ENCODE measurements around the gene SYMPK. TPM values are rescaled to one million over a fixed set of nuclear protein-coding genes. Genes with fewer than 3 reads are reported as not detected.
A peak's percentile ranks its signal among the peaks of the same experiment; 100 is the strongest.

The SYMPK gene
- total RNA-seq, 2 donors from 2014 or later = 55.7 to 101 TPM

DNA sequence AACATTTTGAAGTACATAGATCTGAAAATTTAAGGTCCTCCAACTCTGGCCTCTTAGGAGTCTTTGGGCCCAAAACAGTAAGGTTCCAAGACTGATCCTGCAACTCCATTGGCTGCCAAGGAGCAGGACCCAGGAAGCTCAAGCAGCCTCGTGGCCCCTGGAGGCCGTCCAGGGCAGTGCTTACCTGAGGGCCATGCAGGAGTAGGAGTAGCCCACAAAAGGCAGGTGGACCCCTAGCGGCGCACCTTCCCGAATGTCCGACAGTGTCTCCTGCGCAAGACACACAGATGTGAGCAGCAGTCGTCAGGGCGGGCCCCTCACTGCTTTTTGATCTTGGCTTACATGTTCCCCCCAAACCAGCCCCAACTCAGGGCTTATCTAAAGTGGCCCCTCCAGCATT, 88.2 kb downstream of the SYMPK start:
- H3K4me1 ChIP-seq = no peaks in the 10 kb centered on the region
- no peaks in the 10 kb centered on the region for H3K9me3 ChIP-seq
- no peaks in the 10 kb centered on the region for H3K36me3 ChIP-seq
- H3K9ac ChIP-seq (ENCODE audit: low read depth in 2 of 2, low read length in 2 of 2) = peak overlapping the region in 1 of 2 donors; percentile 26
- DNase-seq = peak; percentile 32
- TF ChIP-seq, protein P1, sequence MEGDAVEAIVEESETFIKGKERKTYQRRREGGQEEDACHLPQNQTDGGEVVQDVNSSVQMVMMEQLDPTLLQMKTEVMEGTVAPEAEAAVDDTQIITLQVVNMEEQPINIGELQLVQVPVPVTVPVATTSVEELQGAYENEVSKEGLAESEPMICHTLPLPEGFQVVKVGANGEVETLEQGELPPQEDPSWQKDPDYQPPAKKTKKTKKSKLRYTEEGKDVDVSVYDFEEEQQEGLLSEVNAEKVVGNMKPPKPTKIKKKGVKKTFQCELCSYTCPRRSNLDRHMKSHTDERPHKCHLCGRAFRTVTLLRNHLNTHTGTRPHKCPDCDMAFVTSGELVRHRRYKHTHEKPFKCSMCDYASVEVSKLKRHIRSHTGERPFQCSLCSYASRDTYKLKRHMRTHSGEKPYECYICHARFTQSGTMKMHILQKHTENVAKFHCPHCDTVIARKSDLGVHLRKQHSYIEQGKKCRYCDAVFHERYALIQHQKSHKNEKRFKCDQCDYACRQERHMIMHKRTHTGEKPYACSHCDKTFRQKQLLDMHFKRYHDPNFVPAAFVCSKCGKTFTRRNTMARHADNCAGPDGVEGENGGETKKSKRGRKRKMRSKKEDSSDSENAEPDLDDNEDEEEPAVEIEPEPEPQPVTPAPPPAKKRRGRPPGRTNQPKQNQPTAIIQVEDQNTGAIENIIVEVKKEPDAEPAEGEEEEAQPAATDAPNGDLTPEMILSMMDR (IDR thresholded peaks at IDR 0.05) = peak; percentile 17
- H3K4me3 ChIP-seq = no peak overlapping the region
- intact Hi-C loops (cut with DNase I) = no loop called here
- no peaks in the 10 kb centered on the region for H3K27me3 ChIP-seq
- no peak overlapping the region for H3K27ac ChIP-seq

DNA sequence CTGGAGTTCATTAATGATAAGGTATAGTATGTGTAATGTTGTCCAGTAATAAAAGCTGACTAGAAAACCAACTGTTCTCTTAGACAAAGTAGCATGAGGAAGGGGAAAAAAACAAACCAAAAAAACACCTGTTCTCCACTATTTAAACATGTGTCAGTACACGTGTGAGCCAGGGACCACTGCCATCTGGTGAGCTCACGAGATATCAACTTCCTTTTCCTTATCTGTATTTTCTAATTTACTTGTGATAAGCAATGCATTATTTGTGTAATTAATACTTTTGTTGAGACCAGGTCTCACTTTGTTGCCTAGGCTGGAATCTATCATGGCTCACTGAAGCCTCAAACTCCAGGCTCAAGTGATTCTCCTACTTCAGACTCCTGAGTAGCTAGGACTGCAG, 89.6 kb downstream of the SYMPK start:
- H3K27me3 ChIP-seq = no peaks in the 10 kb centered on the region
- H3K9me3 ChIP-seq = no peaks in the 10 kb centered on the region
- no peaks in the 10 kb centered on the region for H3K36me3 ChIP-seq
- no peak for DNase-seq
- intact Hi-C loops (cut with DNase I) = no loop called here
- H3K9ac ChIP-seq (ENCODE audit: low read depth in 2 of 2, low read length in 2 of 2) = no peak overlapping the region
- H3K4me3 ChIP-seq = no peak overlapping the region
- H3K27ac ChIP-seq = no peak overlapping the region
- TF ChIP-seq, protein P1 (IDR thresholded peaks at IDR 0.05) = no peak
- no peaks in the 10 kb centered on the region for H3K4me1 ChIP-seq

DNA sequence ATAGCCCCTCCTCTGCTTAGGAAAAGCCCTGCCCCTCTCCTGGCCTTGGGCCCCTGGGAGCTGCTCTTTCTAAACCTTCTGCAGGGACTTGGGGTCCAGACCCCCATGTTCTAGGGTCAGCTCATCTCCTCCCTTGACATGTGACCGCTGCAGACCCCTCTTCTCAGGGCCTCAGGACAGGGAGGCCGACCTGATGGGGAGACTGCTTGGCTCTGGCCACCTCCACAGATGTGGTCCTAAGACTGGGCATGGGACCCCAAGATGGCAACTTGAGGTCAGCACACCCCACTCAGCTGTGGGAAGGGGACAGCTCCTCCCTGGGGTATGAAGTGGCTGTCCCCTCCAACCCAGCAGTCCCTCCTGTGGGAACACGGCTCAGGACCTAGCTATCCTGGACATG, 90.0 kb downstream of the SYMPK start:
- Histone ChIP-seq H3K27me3 (no peaks in the 10 kb centered on the region), H3K9me3 (no peaks in the 10 kb centered on the region), H3K4me3 (no peak overlapping the region), H3K27ac (no peak overlapping the region), H3K4me1 (no peaks in the 10 kb centered on the region), H3K9ac (ENCODE audit: low read depth in 2 of 2, low read length in 2 of 2) (peak overlapping the region in 1 of 2 donors; percentile 75), H3K36me3 (no peaks in the 10 kb centered on the region)
- no peak for DNase-seq
- intact Hi-C loops (cut with DNase I) = no loop called here
- TF ChIP-seq, protein P1 (IDR thresholded peaks at IDR 0.05) = no peak

DNA sequence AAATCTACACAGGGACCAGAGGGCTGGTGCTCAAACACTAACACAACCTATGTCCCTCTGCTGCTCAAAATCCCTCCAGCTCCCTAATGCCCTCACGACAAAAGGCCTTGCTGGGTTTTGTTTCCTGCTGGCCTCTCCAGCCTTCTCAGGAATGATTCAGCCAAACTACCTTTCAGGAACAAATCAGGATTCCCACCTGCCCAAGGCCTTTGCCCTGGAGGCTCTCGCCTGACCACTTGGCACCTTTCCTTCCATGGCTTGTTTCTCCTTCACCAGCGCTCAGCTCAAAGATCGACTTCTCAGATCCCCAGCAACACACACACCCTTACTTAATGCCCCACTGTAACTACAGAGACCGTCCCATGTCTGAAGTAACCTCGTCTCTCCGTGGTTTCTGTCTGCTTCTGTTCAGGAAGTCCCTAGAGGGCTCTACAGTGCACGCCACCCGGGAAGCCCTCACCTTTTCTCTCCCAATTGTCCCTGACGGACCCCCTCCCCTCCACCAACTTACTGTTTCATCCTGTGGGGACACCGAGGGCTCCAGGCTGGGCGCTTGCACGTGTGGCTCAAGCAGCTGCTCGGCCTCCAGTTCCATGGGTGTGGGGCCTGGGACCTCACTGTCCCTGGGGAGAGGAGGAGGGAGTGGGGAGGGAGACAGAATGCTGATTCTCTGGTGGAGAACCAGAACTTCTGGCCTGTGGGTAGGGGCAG, 90.7 kb downstream of the SYMPK start:
- TF ChIP-seq, protein P1 (IDR thresholded peaks at IDR 0.05) = no peak
- Histone ChIP-seq H3K9me3 (no peaks in the 10 kb centered on the region), H3K4me3 (no peak overlapping the region), H3K4me1 (no peaks in the 10 kb centered on the region), H3K9ac (ENCODE audit: low read depth in 2 of 2, low read length in 2 of 2) (peak overlapping the region; percentile 60 to 75), H3K36me3 (no peaks in the 10 kb centered on the region), H3K27me3 (no peaks in the 10 kb centered on the region), H3K27ac (no peak overlapping the region)
- intact Hi-C loops (cut with DNase I) = no loop called here
- peak; percentile 25 for DNase-seq

DNA sequence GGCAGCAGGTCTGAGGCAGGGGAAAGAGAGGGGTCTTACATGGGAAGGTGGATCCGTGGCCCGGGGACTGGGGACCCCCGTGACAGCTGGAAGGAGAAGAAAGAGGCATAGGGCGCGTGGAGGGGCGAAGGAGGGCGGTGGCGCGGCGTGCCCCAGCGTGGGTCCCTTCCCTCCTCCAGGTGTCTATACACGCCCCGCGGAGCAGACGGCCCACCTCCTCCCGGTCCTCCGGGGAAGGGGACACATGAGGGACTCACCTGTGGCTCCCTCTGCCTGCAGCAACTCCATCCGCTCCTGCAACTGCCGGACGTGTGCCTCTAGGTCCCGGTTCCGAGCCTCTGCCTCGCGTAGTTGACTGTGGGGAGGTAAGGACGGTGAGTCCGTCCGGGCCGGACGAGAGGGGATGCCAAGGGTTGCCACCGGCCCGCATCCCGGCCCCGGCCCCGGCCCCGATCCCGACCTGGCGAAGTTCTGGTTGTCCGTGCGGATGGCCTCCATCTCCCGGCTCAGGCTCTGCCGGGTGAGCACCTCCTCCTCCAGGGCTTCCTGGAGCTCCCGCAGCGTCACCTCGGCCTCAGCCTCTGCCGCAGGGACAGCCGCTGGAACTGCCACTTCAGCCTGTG, 91.5 kb downstream of the SYMPK start:
- Histone ChIP-seq H3K9me3 (no peaks in the 10 kb centered on the region), H3K4me1 (peaks cover 2% of the 10 kb centered on the region), H3K4me3 (no peak overlapping the region), H3K27ac (no peak overlapping the region), H3K36me3 (no peaks in the 10 kb centered on the region), H3K27me3 (no peaks in the 10 kb centered on the region), H3K9ac (ENCODE audit: low read depth in 2 of 2, low read length in 2 of 2) (peak overlapping the region; percentile 73 to 75)
- intact Hi-C loops (cut with DNase I) = no loop called here
- TF ChIP-seq, protein P1 (IDR thresholded peaks at IDR 0.05) = no peak
- peak; percentile 35 for DNase-seq
